Measurements from ENCODE around the gene TTLL8. TPM values are rescaled to one million over a fixed set of nuclear protein-coding genes. Genes with fewer than 3 reads are reported as not detected.

The TTLL8 gene
- polyA plus RNA-seq, 1 experiment: not detected

- H3K4me3 ChIP-seq (ENCODE audit: low read depth, low read length): no peak overlapping the region
- H3K9me3 ChIP-seq (ENCODE audit: control insufficient read depth, insufficient read depth, low read length): no peaks in the 10 kb centered on the region; the same call in 1 of the 2 replicates
- POLR2A ChIA-PET: no interaction called here
- CTCF ChIA-PET: no interaction called here
- no peak for TF ChIP-seq CTCF (IDR thresholded peaks at IDR 0.05; ENCODE audit: low read depth, low read length)
- H3K27ac ChIP-seq (ENCODE audit: low read depth, low read length): no peak overlapping the region
- no peak for DNase-seq (ENCODE audit: low read depth, low spot score)
- H3K27me3 ChIP-seq (ENCODE audit: control insufficient read depth, insufficient read depth, low read length): peaks cover 12% of the 10 kb centered on the region
Measured at GRCh38 chr22:50068096-50068495, 10.0 kb upstream of the TTLL8 start.

GRCh38 chr22:50067244-50067643 is 9.1 kb upstream of the TTLL8 start:
- Histone ChIP-seq H3K27me3 (ENCODE audit: control insufficient read depth, insufficient read depth, low read length) (peaks cover 13% of the 10 kb centered on the region), H3K27ac (ENCODE audit: low read depth, low read length) (no peak overlapping the region), H3K9me3 (ENCODE audit: control insufficient read depth, insufficient read depth, low read length) (peaks cover 4% of the 10 kb centered on the region; the same call in 1 of the 2 replicates), H3K4me3 (ENCODE audit: low read depth, low read length) (no peak overlapping the region)
- CTCF ChIA-PET: no interaction called here
- TF ChIP-seq CTCF (IDR thresholded peaks at IDR 0.05; ENCODE audit: low read depth, low read length): no peak
- no peak for DNase-seq (ENCODE audit: low read depth, low spot score)
- POLR2A ChIA-PET: no interaction called here

- no peak for TF ChIP-seq CTCF (IDR thresholded peaks at IDR 0.05; ENCODE audit: low read depth, low read length)
- peaks cover 33% of the 10 kb centered on the region for H3K27me3 ChIP-seq (ENCODE audit: control insufficient read depth, insufficient read depth, low read length)
- no peak overlapping the region for H3K4me3 ChIP-seq (ENCODE audit: low read depth, low read length)
- ChIA-PET POLR2A (no interaction called here), CTCF (no interaction called here)
- H3K27ac ChIP-seq (ENCODE audit: low read depth, low read length): no peak overlapping the region
- no peak for DNase-seq (ENCODE audit: low read depth, low spot score)
- H3K9me3 ChIP-seq (ENCODE audit: control insufficient read depth, insufficient read depth, low read length): peaks cover 4% of the 10 kb centered on the region; the same call in 1 of the 2 replicates
Measured at GRCh38 chr22:50064453-50064852, 6.4 kb upstream of the TTLL8 start.

- DNase-seq (ENCODE audit: low read depth, low spot score): no peak
- CTCF ChIA-PET: no interaction called here
- Histone ChIP-seq H3K4me3 (ENCODE audit: low read depth, low read length) (no peak overlapping the region), H3K27ac (ENCODE audit: low read depth, low read length) (no peak overlapping the region), H3K27me3 (ENCODE audit: control insufficient read depth, insufficient read depth, low read length) (peaks cover 35% of the 10 kb centered on the region), H3K9me3 (ENCODE audit: control insufficient read depth, insufficient read depth, low read length) (peaks cover 4% of the 10 kb centered on the region; the same call in 1 of the 2 replicates)
- POLR2A ChIA-PET: no interaction called here
- TF ChIP-seq CTCF (IDR thresholded peaks at IDR 0.05; ENCODE audit: low read depth, low read length): no peak
Measured at GRCh38 chr22:50063589-50064393, 5.7 kb upstream of the TTLL8 start.

- ChIA-PET CTCF (no interaction called here), POLR2A (no interaction called here)
- H3K9me3 ChIP-seq (ENCODE audit: control insufficient read depth, insufficient read depth, low read length): peaks cover 4% of the 10 kb centered on the region; the same call in 1 of the 2 replicates
- peaks cover 40% of the 10 kb centered on the region for H3K27me3 ChIP-seq (ENCODE audit: control insufficient read depth, insufficient read depth, low read length)
- no peak overlapping the region for H3K4me3 ChIP-seq (ENCODE audit: low read depth, low read length)
- TF ChIP-seq CTCF (IDR thresholded peaks at IDR 0.05; ENCODE audit: low read depth, low read length): no peak
- H3K27ac ChIP-seq (ENCODE audit: low read depth, low read length): no peak overlapping the region
- DNase-seq (ENCODE audit: low read depth, low spot score): no peak
Measured at GRCh38 chr22:50062509-50063135, 4.5 kb upstream of the TTLL8 start.
